ENCODE results near the gene NGF.
"Not testable (repeated sequence)": the region's sequence is repeated elsewhere in the genome, so short reads cannot be mapped to it uniquely, and the experiment has no call there.

The NGF gene

GRCh38 chr1:115332813-115333608 lies 5.0 kb downstream of the NGF start:
- FAIRE-seq: no peak

GRCh38 chr1:115331558-115332331 lies 6.3 kb downstream of the NGF start:
- FAIRE-seq: no peak

- no peak for FAIRE-seq
Observed at GRCh38 chr1:115330480-115331013, 7.5 kb downstream of the NGF start.

- FAIRE-seq: no peak
Observed at GRCh38 chr1:115329965-115330364, 8.1 kb downstream of the NGF start.

GRCh38 chr1:115327270-115327669 lies 10.8 kb downstream of the NGF start:
- no peak for FAIRE-seq

- no peak for FAIRE-seq
Observed at GRCh38 chr1:115326419-115326818, 11.6 kb downstream of the NGF start.

- no peak for FAIRE-seq
Observed at GRCh38 chr1:115325874-115326273, 12.2 kb downstream of the NGF start.

GRCh38 chr1:115324649-115325420 lies 13.2 kb downstream of the NGF start:
- no peak for FAIRE-seq

- no peak for FAIRE-seq
Observed at GRCh38 chr1:115323366-115324004, 14.6 kb downstream of the NGF start.

- no peak for FAIRE-seq
Observed at GRCh38 chr1:115322631-115323030, 15.4 kb downstream of the NGF start.

- no peak for FAIRE-seq
Observed at GRCh38 chr1:115320377-115320776, 17.7 kb downstream of the NGF start.

- FAIRE-seq: no peak
Observed at GRCh38 chr1:115319706-115320105, 18.3 kb downstream of the NGF start.

- no peak for FAIRE-seq
Observed at GRCh38 chr1:115317101-115318012, 20.7 kb downstream of the NGF start.

GRCh38 chr1:115314765-115315164 lies 23.3 kb downstream of the NGF start:
- no peak for FAIRE-seq

- no peak for FAIRE-seq
Observed at GRCh38 chr1:115314092-115314491, 24.0 kb downstream of the NGF start.

- no peak for FAIRE-seq
Observed at GRCh38 chr1:115313182-115313581, 24.9 kb downstream of the NGF start.

- no peak for FAIRE-seq
Observed at GRCh38 chr1:115312742-115313141, 25.3 kb downstream of the NGF start.

- FAIRE-seq: no peak
Observed at GRCh38 chr1:115311474-115311989, 26.5 kb downstream of the NGF start.

GRCh38 chr1:115310581-115311473 lies 27.2 kb downstream of the NGF start:
- no peak for FAIRE-seq

GRCh38 chr1:115309504-115309903 lies 28.5 kb downstream of the NGF start:
- not testable (repeated sequence) for FAIRE-seq
